H1 (cell line): ENCODE results near the gene CLDN7. TPM values are rescaled to one million over a fixed set of nuclear protein-coding genes. Genes with fewer than 3 reads are reported as not detected.
A peak's percentile ranks its signal among the peaks of the same experiment; 100 is the strongest.

ENCODE experiments used
- CTCF ChIA-PET: fragments of 300-600 bp; sonication (Branson Sonifier 250); formaldehyde crosslinking; loops from one replicate; lab custom pipeline; 2021; ENCODE audit not compliant: partially characterized antibody; lab: Charles Lee
- POLR2A ChIA-PET: fragments of 300-600 bp; sonication (Branson Sonifier 250); formaldehyde crosslinking; loops from one replicate; lab custom pipeline; 2021; ENCODE audit warnings: inconsistent platforms; ENCODE audit not compliant: partially characterized antibody; lab: Charles Lee
- DNase-seq, 2 experiments: peaks; one replicate each; pipeline versions ENCODE4 v3.0.0 to v3.0.0-alpha.2; 2010 to 2022; ENCODE audit warnings: low spot score in 2 of 2, low read depth in 1 of 2, mixed read lengths in 1 of 2
- FAIRE-seq: peaks from 2 replicates; lab custom pipeline; 2011; peaks lifted over from hg19 to GRCh38; lab: Jason Lieb, UNC
- H2AFZ ChIP-seq: 2 replicates; pipeline ENCODE4 v1.8.1; 2012; ENCODE audit warnings: low read length, inconsistent platforms
- H2AK5ac ChIP-seq: 2 replicates; pipeline ENCODE4 v1.6.1; 2013; ENCODE audit warnings: low read depth, low read length
- H2BK120ac ChIP-seq: replicated peaks from 2 replicates; pipeline ENCODE3; 2013; ENCODE audit warnings: low read depth, low read length, inconsistent platforms
- H2BK12ac ChIP-seq: 2 replicates; pipeline ENCODE4 v1.6.1; 2013; ENCODE audit warnings: low read depth, low read length
- H2BK15ac ChIP-seq: 2 replicates; pipeline ENCODE4 v1.6.1; 2013; ENCODE audit warnings: low read length
- H2BK20ac ChIP-seq: 2 replicates; pipeline ENCODE4 v1.6.1; 2013; ENCODE audit warnings: low read length
- H2BK5ac ChIP-seq: 2 replicates; pipeline ENCODE4 v1.6.1; 2013; ENCODE audit warnings: low read depth, low read length
- H3K14ac ChIP-seq: 2 replicates; pipeline ENCODE4 v1.6.1; 2013; ENCODE audit warnings: inconsistent platforms; ENCODE audit not compliant: insufficient read length
- H3K18ac ChIP-seq: 2 replicates; pipeline ENCODE4 v1.6.1; 2013; ENCODE audit warnings: low read length; ENCODE audit errors: extremely low read depth
- H3K23ac ChIP-seq: 2 replicates; pipeline ENCODE4 v1.6.1; 2013; ENCODE audit warnings: inconsistent platforms; ENCODE audit not compliant: insufficient read length
- H3K23me2 ChIP-seq: 2 replicates; pipeline ENCODE4 v1.6.1; 2013; ENCODE audit warnings: low read depth, low read length
- H3K27ac ChIP-seq: 2 replicates; pipeline ENCODE4 v1.6.1; 2011; ENCODE audit warnings: low read depth, low read length, inconsistent platforms
- H3K27me3 ChIP-seq, 4 experiments: replicated peaks in 1 of 4; 1 replicate in 1 of 4; 2 replicates in 3 of 4; pipeline versions ENCODE4 v1.6.1 to v1.8.1; 2011 to 2013; ENCODE audit warnings: low read length in 3 of 4, mild to moderate bottlenecking in 3 of 4, inconsistent platforms in 2 of 4, mixed read lengths in 2 of 4, moderate library complexity in 1 of 4; ENCODE audit not compliant: control insufficient read depth in 3 of 4, insufficient read depth in 3 of 4; ENCODE audit errors: extremely low read depth in 1 of 4
- H3K36me3 ChIP-seq, 4 experiments: 2 replicates each; pipeline versions ENCODE4 v1.6.1 to v1.8.1; 2011 to 2013; ENCODE audit warnings: mild to moderate bottlenecking in 4 of 4, low read length in 3 of 4, moderate library complexity in 2 of 4, control low read depth in 1 of 4, inconsistent platforms in 1 of 4; ENCODE audit not compliant: insufficient read depth in 4 of 4, control insufficient read depth in 2 of 4
- H3K4ac ChIP-seq: replicated peaks from 2 replicates; pipeline ENCODE3; 2013; ENCODE audit warnings: low read length, low read depth, mixed read lengths, inconsistent platforms; ENCODE audit not compliant: insufficient read length
- H3K4me1 ChIP-seq, 4 experiments: replicated peaks in 1 of 4; 1 replicate in 1 of 4; 2 replicates in 3 of 4; pipeline versions ENCODE4 v1.6.1 to v1.8.1; 2011 to 2013; ENCODE audit warnings: low read length in 3 of 4, inconsistent platforms in 2 of 4, mixed read lengths in 1 of 4; ENCODE audit not compliant: insufficient read depth in 4 of 4, control insufficient read depth in 3 of 4
- H3K4me2 ChIP-seq, 2 experiments: 2 replicates each; pipeline versions ENCODE4 v1.6.1 to v1.8.1; 2011 to 2013; ENCODE audit warnings: low read depth in 2 of 2, low read length in 2 of 2, control low read depth in 1 of 2, inconsistent platforms in 1 of 2, mild to moderate bottlenecking in 1 of 2; ENCODE audit not compliant: insufficient read depth in 1 of 2
- H3K4me3 ChIP-seq, 4 experiments: fragments of 200-600, 300-600 bp in 1 of 4; sonication (generic), shearing (Covaris generic), sonication (Bioruptor Twin) in 1 of 4; 2 replicates each; pipeline versions ENCODE4 v1.5.1 to v1.8.1; 2011 to 2016; ENCODE audit warnings: low read length in 4 of 4, low read depth in 3 of 4, control low read depth in 2 of 4, inconsistent platforms in 2 of 4, mild to moderate bottlenecking in 2 of 4, mixed read lengths in 1 of 4, moderate library complexity in 1 of 4; ENCODE audit not compliant: insufficient read depth in 2 of 4; ENCODE audit errors: extremely low read depth in 1 of 4
- H3K56ac ChIP-seq: replicated peaks from 2 replicates; pipeline ENCODE3; 2013; ENCODE audit warnings: low read depth, mild to moderate bottlenecking, mixed read lengths, low read length, inconsistent platforms; ENCODE audit not compliant: insufficient read length
- H3K79me1 ChIP-seq: 2 replicates; pipeline ENCODE4 v1.6.1; 2013; ENCODE audit warnings: low read depth, low read length, control low read depth
- H3K79me2 ChIP-seq, 2 experiments: 2 replicates each; pipeline versions ENCODE4 v1.6.1 to v1.8.1; 2012 to 2013; ENCODE audit warnings: low read length in 2 of 2, mild to moderate bottlenecking in 2 of 2, inconsistent platforms in 1 of 2; ENCODE audit not compliant: insufficient read depth in 2 of 2, control insufficient read depth in 1 of 2
- H3K9ac ChIP-seq, 4 experiments: replicated peaks in 1 of 4; 1 replicate in 1 of 4; 2 replicates in 3 of 4; pipeline versions ENCODE4 v1.6.1 to v1.8.1; 2011 to 2013; ENCODE audit warnings: low read depth in 3 of 4, low read length in 3 of 4, control low read depth in 2 of 4, mild to moderate bottlenecking in 2 of 4, moderate library complexity in 2 of 4, inconsistent platforms in 1 of 4; ENCODE audit errors: extremely low read depth in 1 of 4
- H3K9me3 ChIP-seq, 2 experiments: 2 replicates each; pipeline versions ENCODE4 v1.6.1 to v1.8.1; 2012 to 2013; ENCODE audit warnings: mild to moderate bottlenecking in 2 of 2, moderate library complexity in 2 of 2, control low read depth in 1 of 2, inconsistent platforms in 1 of 2, low read depth in 1 of 2, low read length in 1 of 2, mixed read lengths in 1 of 2; ENCODE audit not compliant: insufficient read depth in 2 of 2
- H4K20me1 ChIP-seq, 2 experiments: replicated peaks in 1 of 2; 2 replicates each; pipeline versions ENCODE3 to v1.8.1; 2011 to 2013; ENCODE audit warnings: inconsistent platforms in 2 of 2, low read length in 2 of 2, mild to moderate bottlenecking in 1 of 2; ENCODE audit not compliant: insufficient read depth in 2 of 2, control insufficient read depth in 1 of 2
- H4K5ac ChIP-seq: 2 replicates; pipeline ENCODE4 v1.6.1; 2013; ENCODE audit warnings: low read length, low read depth, mixed read lengths, inconsistent platforms; ENCODE audit not compliant: insufficient read length
- H4K8ac ChIP-seq: 2 replicates; pipeline ENCODE4 v1.8.0; 2013; ENCODE audit warnings: mild to moderate bottlenecking, moderate library complexity, low read length, inconsistent platforms; ENCODE audit not compliant: insufficient read depth; ENCODE audit errors: extremely low read depth
- H4K91ac ChIP-seq: replicated peaks from 2 replicates; pipeline ENCODE3; 2013; ENCODE audit warnings: low read length, mixed read lengths, inconsistent platforms; ENCODE audit not compliant: insufficient read length
- ASH2L ChIP-seq: fragments of 200-600, 300-600 bp; sonication (generic); IDR thresholded peaks from one replicate; pipeline ENCODE4 v1.7.1; 2017; ENCODE audit warnings: low read length
- JUND ChIP-seq: IDR thresholded peaks from 2 replicates; pipeline ENCODE4 v1.6.1; 2011; ENCODE audit warnings: mild to moderate bottlenecking, improper control_type of control experiment, low read length
- KDM4A ChIP-seq: IDR thresholded peaks from one replicate; pipeline ENCODE4 v1.7.1; 2012; ENCODE audit warnings: low read depth, mild to moderate bottlenecking, moderate library complexity, low read length, inconsistent platforms; ENCODE audit not compliant: severe bottlenecking
- POLR2A ChIP-seq, 2 experiments: IDR thresholded peaks; 1 replicate in 1 of 2; 2 replicates in 1 of 2; pipeline ENCODE4 v1.6.1; 2011; ENCODE audit warnings: low read depth in 2 of 2, low read length in 2 of 2, mild to moderate bottlenecking in 2 of 2; ENCODE audit errors: control extremely low read depth in 1 of 2
- POLR2AphosphoS5 ChIP-seq: IDR thresholded peaks from 2 replicates; pipeline ENCODE4 v1.6.1; 2011; ENCODE audit warnings: low read depth, low read length
- POU5F1 ChIP-seq: IDR thresholded peaks from 2 replicates; pipeline ENCODE4 v1.6.1; 2011; ENCODE audit warnings: low read depth, mild to moderate bottlenecking, low read length, moderate library complexity
- RBBP5 ChIP-seq: IDR thresholded peaks from 2 replicates; pipeline ENCODE4 v1.7.1; 2012; ENCODE audit warnings: low read depth, mild to moderate bottlenecking, inconsistent platforms, low read length, moderate library complexity, borderline replicate concordance
- RFX5 ChIP-seq: IDR thresholded peaks from 2 replicates; pipeline ENCODE4 v1.6.1; 2011; ENCODE audit warnings: low read depth, low read length, improper control_type of control experiment, borderline replicate concordance
- SP1 ChIP-seq: IDR thresholded peaks from 2 replicates; pipeline ENCODE4 v1.6.1; 2011; ENCODE audit warnings: low read depth, low read length
- WGBS, 2 experiments: shearing (Covaris generic) in 1 of 2; methylation state at CpG; one replicate each; pipeline versions ENCODE4 v1.1.6 to v1.1.7; 2013 to 2015; ENCODE audit warnings: low lambda C conversion rate in 2 of 2, mixed read lengths in 2 of 2, inconsistent platforms in 1 of 2, low coverage in 1 of 2, missing lambda C conversion rate in 1 of 2; ENCODE audit not compliant: insufficient replicate concordance in 2 of 2, insufficient coverage in 1 of 2, insufficient read length in 1 of 2; ENCODE audit errors: extremely low coverage in 1 of 2, missing lambda C conversion rate in 1 of 2; 5-methylcytosine and 5-hydroxymethylcytosine counted together
- polyA plus RNA-seq, 7 experiments: library from polyadenylated mRNA; depleted of rRNA in 3 of 7; stranded (reverse) in 5 of 7; unstranded in 2 of 7; fragments of >200 nt in 5 of 7; fragments of 200-250 nt in 2 of 7; gene quantifications; 1 replicate in 5 of 7; 2 replicates in 1 of 7; 4 replicates in 1 of 7; pipeline versions ENCODE4 v1.2.1 to v1.2.3, GENCODE V29; 2011 to 2013; ENCODE audit warnings: missing spikeins in 2 of 7, mixed read lengths in 2 of 7
- total RNA-seq: library from RNA; stranded (reverse); fragmentation: NEBNext Ultra II Directional; extraction: Animal tissue kit (Norgen Biotek cat#: 25700); gene quantifications from 2 replicates; pipeline ENCODE4 v1.2.1, GENCODE V29; 2021
- TF ChIP-seq, protein P1 (sequence below): IDR thresholded peaks from 2 replicates; pipeline ENCODE4 v1.6.1; 2012; ENCODE audit warnings: low read length, inconsistent platforms

Gene CLDN7
- total and polyA plus RNA-seq, 2 of the 8 experiments (the other 6 are each of a cell fraction or from before 2014, with no cell fraction given), result 118 to 119 TPM

DNA sequence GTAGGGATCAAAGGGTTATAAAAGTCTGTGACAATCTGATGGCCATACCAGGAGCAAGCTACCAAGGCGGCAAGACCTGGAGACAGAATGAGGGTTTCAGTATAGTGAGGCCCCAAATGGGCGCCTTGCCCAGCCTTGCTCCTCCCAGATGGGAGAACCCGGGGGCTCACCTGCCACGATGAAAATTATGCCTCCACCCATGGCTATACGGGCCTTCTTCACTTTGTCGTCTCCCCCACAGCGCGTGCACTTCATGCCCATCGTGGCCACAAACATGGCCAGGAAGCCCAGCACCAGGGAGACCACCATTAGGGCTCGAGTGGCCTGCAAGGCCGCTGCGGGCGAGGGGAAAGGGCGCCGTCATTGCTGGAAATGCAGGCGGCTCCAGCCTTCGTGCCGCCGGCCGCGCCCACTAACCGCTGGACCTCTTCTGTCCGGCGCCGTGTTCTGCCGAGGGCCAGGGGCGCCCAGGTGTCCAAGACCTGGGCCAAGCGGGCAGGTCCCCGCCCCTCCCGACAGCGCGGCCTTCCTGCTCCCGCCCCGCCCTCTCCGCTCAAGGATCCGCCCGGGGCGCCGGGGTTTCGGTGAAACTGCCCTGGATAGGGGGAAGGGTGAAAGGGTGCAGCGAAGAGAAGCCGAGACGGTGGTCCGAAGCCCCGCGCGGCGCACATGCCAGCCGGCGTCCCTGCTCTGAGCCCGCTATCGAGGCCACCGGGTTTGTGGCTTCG lies 1.5 kb downstream of the CLDN7 start:
- H3K4me1 ChIP-seq, result peaks cover 4 to 15% (median 6%) of the 10 kb centered on the region in 4 experiments; a peak in 6 of 7 replicates
- peaks cover 9% of the 10 kb centered on the region for H3K79me1 ChIP-seq
- peak overlapping the region; percentile 66; the same call in 1 of the 2 replicates for H2AK5ac ChIP-seq
- DNase-seq (peak in 1 of 2 experiments; percentile 86), FAIRE-seq (no peak)
- H3K4me3 ChIP-seq, result peak overlapping the region; percentile 93 to 98 (median 96)
- no peaks in the 10 kb centered on the region for H3K9me3 ChIP-seq
- peak overlapping the region; percentile 94 to 98 (median 96) for H3K9ac ChIP-seq
- H3K4me2 ChIP-seq, result peak overlapping the region; percentile 91 to 97
- peak overlapping the region; percentile 18; the same call in 1 of the 2 replicates for H2BK15ac ChIP-seq
- peak overlapping the region; percentile 87 for H3K18ac ChIP-seq
- H2BK12ac ChIP-seq, result peak overlapping the region; percentile 92; the same call in 1 of the 2 replicates
- peak overlapping the region; percentile 91 for H3K27ac ChIP-seq
- no peak overlapping the region for H3K23ac ChIP-seq
- H2BK20ac ChIP-seq, result no peak overlapping the region
- H3K27me3 ChIP-seq, result no peaks in the 10 kb centered on the region
- H3K36me3 ChIP-seq, result peaks cover 0 to 33% (median 16%) of the 10 kb centered on the region in 4 experiments; a peak in 5 of 8 replicates
- peak overlapping the region; percentile 98 for H4K8ac ChIP-seq
- peak overlapping the region; percentile 98 for H2BK5ac ChIP-seq
- no peak overlapping the region for H2AFZ ChIP-seq
- H2BK120ac ChIP-seq, result no peak overlapping the region
- ChIA-PET POLR2A (interaction anchor here (0.5 to 13.7 kb wide), 29 partner anchors 9 to 663 kb away, joined by 3 to 161 read pairs (median 6); partner anchors contain the start of genes ACADVL, ACAP1, CTDNEP1 and DLG4), CTCF (interaction anchor here (1.0 to 1.5 kb wide), 4 partner anchors 12 to 47 kb away, joined by 3 to 4 read pairs (median 4); no protein-coding TSS in a partner anchor)
- H4K20me1 ChIP-seq, result peaks cover 6 to 11% of the 10 kb centered on the region in 2 experiments
- 7% methylated on average over 28 of the region's 54 CpGs; no CpG with 5 or more reads in 1 of the 2 experiments for WGBS, 2 experiments
- H4K5ac ChIP-seq, result peak overlapping the region; percentile 67
- H3K79me2 ChIP-seq, result peaks cover 0 to 31% of the 10 kb centered on the region in 2 experiments; a peak in 2 of 4 replicates
- peak overlapping the region; percentile 52 for H3K56ac ChIP-seq
- no peak overlapping the region for H3K14ac ChIP-seq
- H3K23me2 ChIP-seq, result peaks cover 13% of the 10 kb centered on the region
- peak overlapping the region; percentile 57 for H3K4ac ChIP-seq
- H4K91ac ChIP-seq, result peak overlapping the region; percentile 44
- TF ChIP-seq JUND, result no peak
- TF ChIP-seq, protein P1, sequence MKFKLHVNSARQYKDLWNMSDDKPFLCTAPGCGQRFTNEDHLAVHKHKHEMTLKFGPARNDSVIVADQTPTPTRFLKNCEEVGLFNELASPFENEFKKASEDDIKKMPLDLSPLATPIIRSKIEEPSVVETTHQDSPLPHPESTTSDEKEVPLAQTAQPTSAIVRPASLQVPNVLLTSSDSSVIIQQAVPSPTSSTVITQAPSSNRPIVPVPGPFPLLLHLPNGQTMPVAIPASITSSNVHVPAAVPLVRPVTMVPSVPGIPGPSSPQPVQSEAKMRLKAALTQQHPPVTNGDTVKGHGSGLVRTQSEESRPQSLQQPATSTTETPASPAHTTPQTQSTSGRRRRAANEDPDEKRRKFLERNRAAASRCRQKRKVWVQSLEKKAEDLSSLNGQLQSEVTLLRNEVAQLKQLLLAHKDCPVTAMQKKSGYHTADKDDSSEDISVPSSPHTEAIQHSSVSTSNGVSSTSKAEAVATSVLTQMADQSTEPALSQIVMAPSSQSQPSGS, result no peak
- TF ChIP-seq POLR2A (IDR thresholded peaks at IDR 0.05; ENCODE audit: control extremely low read depth in 1 of 2, low read depth in 2 of 2, low read length in 2 of 2), result peak in 1 of 2 experiments; percentile 72; a peak in 2 of 3 replicates
- peak; percentile 81; the same call in 1 of the 2 replicates for TF ChIP-seq POLR2AphosphoS5
- peak; percentile 54; the same call in 1 of the 2 replicates for TF ChIP-seq SP1
- no peak for TF ChIP-seq POU5F1
- no peak for TF ChIP-seq ASH2L
- peak; percentile 36; the same call in 1 of the 2 replicates for TF ChIP-seq RBBP5
- no peak for TF ChIP-seq KDM4A
- no peak for TF ChIP-seq RFX5
